G401.6 (cell line): Measurements from ENCODE around the gene CEMIP.

Source experiments
- FAIRE-seq: peaks from 2 replicates; lab custom pipeline; 2012; peaks lifted over from hg19 to GRCh38; lab: Jason Lieb, UNC

Gene CEMIP

GRCh38 chr15:80825361-80826030 is 46.3 kb downstream of the CEMIP start:
- FAIRE-seq, result no peak

- no peak for FAIRE-seq
Measured at GRCh38 chr15:80828796-80829195, 49.6 kb downstream of the CEMIP start.

- no peak for FAIRE-seq
Measured at GRCh38 chr15:80830677-80831076, 51.5 kb downstream of the CEMIP start.

GRCh38 chr15:80831192-80831591 is 52.0 kb downstream of the CEMIP start:
- no peak for FAIRE-seq

GRCh38 chr15:80831606-80832224 is 52.5 kb downstream of the CEMIP start:
- FAIRE-seq, result no peak

- FAIRE-seq, result no peak
Measured at GRCh38 chr15:80832686-80833085, 53.5 kb downstream of the CEMIP start.

- no peak for FAIRE-seq
Measured at GRCh38 chr15:80834402-80834801, 55.2 kb downstream of the CEMIP start.

GRCh38 chr15:80834906-80835305 is 55.7 kb downstream of the CEMIP start:
- no peak for FAIRE-seq

- no peak for FAIRE-seq
Measured at GRCh38 chr15:80835336-80835735, 56.2 kb downstream of the CEMIP start.

GRCh38 chr15:80836223-80836622 is 57.1 kb downstream of the CEMIP start:
- FAIRE-seq, result no peak

GRCh38 chr15:80837006-80837405 is 57.8 kb downstream of the CEMIP start:
- FAIRE-seq, result no peak

- FAIRE-seq, result no peak
Measured at GRCh38 chr15:80838012-80838411, 58.8 kb downstream of the CEMIP start.

- FAIRE-seq, result no peak
Measured at GRCh38 chr15:80838666-80839065, 59.5 kb downstream of the CEMIP start.

GRCh38 chr15:80839764-80840130 is 60.6 kb downstream of the CEMIP start:
- no peak for FAIRE-seq

- no peak for FAIRE-seq
Measured at GRCh38 chr15:80840182-80841130, 61.3 kb downstream of the CEMIP start.

- no peak for FAIRE-seq
Measured at GRCh38 chr15:80841541-80841940, 62.4 kb downstream of the CEMIP start.

- no peak for FAIRE-seq
Measured at GRCh38 chr15:80844011-80844732, 65.0 kb downstream of the CEMIP start.

GRCh38 chr15:80846031-80846815 is 67.1 kb downstream of the CEMIP start:
- no peak for FAIRE-seq

- FAIRE-seq, result no peak
Measured at GRCh38 chr15:80849308-80849707, 70.1 kb downstream of the CEMIP start.

- FAIRE-seq, result no peak
Measured at GRCh38 chr15:80850941-80851451, 71.8 kb downstream of the CEMIP start.

- FAIRE-seq, result no peak
Measured at GRCh38 chr15:80852676-80853075, 73.5 kb downstream of the CEMIP start.
